Measurements from ENCODE around the gene PTPRD.

DNA sequence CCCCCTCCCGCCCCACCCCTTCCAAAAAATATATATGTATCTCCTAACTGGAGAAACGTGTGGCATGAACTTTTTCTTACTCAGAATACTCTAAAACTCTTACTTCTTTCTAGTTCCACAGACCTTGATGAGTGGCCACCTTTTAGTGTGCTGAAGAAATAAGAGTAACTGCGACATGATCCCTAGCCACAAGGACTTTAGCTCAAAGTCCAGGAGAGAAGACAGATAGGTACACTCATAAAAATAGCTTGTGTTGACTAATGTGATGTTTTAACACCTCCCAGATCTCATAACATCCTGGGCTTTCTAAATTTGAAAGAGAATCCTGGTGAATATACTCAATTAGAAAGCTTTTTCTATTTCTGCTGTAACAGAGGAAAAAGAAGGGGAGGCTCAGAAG lies 1808.2 kb downstream of the PTPRD start:
- TF ChIP-seq, protein P1, sequence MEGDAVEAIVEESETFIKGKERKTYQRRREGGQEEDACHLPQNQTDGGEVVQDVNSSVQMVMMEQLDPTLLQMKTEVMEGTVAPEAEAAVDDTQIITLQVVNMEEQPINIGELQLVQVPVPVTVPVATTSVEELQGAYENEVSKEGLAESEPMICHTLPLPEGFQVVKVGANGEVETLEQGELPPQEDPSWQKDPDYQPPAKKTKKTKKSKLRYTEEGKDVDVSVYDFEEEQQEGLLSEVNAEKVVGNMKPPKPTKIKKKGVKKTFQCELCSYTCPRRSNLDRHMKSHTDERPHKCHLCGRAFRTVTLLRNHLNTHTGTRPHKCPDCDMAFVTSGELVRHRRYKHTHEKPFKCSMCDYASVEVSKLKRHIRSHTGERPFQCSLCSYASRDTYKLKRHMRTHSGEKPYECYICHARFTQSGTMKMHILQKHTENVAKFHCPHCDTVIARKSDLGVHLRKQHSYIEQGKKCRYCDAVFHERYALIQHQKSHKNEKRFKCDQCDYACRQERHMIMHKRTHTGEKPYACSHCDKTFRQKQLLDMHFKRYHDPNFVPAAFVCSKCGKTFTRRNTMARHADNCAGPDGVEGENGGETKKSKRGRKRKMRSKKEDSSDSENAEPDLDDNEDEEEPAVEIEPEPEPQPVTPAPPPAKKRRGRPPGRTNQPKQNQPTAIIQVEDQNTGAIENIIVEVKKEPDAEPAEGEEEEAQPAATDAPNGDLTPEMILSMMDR (conservative IDR thresholded peaks at IDR 0.05; ENCODE audit: low read length): no peak
- no peak for TF ChIP-seq EZH2phosphoT487 (IDR thresholded peaks at IDR 0.05; ENCODE audit: borderline replicate concordance, low read depth, low read length)

Data from OCI-LY7 (cell line).